Measurements from ENCODE around the gene GTF2B.
"Not testable (repeated sequence)": the region's sequence is repeated elsewhere in the genome, so short reads cannot be mapped to it uniquely, and the experiment has no call there.

GTF2B gene, protein sequence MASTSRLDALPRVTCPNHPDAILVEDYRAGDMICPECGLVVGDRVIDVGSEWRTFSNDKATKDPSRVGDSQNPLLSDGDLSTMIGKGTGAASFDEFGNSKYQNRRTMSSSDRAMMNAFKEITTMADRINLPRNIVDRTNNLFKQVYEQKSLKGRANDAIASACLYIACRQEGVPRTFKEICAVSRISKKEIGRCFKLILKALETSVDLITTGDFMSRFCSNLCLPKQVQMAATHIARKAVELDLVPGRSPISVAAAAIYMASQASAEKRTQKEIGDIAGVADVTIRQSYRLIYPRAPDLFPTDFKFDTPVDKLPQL

GRCh38 chr1:88891318-88891950 is at the start of gene GTF2B:
Gene GTF2B (minus strand): TSS chr1:88891567. CDS start chr1:88891499, 68 bp downstream.
- peak; percentile 84 for DNase-seq

DNA sequence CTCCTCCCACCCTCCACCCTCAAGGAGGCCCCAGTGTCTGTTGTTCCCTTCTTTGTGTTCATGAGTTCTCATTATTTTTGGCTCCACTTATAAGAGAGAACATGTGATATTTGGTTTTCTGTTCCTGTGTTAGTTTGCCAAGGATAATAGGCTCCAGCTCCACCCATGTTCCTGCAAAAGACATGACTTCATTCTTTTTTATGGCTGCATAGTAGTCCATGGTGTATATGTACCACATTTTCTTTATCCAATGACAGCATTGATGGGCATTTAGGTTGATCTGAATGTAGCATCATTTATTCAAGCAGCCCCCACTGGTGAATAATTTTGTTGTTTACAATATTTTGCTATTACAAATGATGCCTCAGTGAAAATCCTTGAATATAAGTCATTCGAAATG is 47.2 kb upstream of the GTF2B start:
- not testable (repeated sequence) for DNase-seq

DNA sequence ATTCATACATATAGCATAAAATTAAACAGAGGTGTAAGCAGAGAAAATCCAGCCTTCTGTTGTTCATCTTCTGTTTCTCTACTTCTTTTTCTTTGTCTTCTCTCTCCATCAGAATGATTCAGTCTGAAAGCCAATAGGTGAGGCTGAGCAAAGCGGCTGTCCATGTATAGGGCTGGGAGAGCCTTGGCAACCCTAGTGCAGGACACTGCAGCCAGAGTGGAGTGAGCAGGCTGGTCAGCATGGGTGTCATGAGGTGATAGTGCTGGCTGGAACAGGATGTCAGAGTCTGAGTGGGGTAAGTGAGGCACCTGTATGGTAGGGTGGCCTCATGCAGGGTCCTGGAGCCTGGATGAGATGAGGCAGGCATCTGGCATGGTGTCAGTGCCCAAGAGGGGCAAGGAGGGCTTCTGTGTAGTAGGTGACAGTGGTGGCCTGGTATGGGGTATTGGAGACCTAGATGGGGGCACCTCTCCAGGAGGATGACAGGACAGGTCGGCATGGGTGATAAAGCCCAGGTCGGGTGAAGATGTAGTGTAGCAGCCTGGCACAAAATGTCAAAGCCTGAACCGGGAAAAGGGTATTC is 45.5 kb upstream of the GTF2B start:
- no peak for DNase-seq

DNA sequence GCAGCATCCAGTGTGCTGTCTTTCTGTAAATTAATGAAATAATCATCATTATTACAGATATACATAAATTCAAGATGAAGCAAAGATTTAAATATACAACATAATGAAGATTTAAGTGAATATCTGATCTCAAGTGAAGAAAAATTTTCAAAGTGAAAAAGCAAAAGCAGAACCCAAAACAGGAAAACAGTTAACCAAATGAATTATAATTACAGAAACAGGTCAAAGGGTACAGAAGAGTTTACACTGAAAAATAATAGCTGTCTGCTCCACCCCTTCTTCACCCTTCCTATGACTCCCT is 44.8 kb upstream of the GTF2B start:
- no peak for DNase-seq

DNA sequence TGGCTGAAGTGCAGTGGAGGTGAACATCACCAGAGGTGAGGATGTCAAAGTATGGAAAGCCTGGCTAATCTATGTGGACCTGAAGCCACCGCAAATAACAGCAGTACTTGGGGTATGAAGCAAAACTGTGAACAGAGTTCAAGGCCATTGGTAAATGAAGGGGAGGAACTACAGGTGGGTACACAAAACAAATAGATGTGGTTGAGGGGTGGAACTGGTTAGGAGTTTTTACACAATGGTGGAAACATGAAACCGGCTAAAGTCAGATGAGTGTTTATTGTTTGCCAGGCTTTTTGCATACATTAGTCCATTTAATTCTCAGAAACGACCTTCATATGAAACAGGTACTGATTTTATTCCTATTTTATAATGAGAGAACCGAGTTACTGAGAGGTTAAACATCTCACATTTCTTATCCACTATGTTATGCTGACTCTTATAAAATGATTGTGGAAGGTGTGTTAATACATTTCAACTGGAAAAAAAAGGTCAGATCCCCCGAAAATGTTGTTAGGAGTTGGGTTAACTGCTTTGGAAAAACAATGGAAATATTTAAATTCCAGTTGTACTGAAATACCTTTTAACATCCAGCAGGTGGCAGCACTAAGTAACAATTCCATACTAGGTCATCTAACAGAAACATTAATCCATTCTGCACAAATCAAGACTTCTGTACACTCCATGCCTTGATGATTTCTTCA is 44.3 kb upstream of the GTF2B start:
- no peak for DNase-seq

DNA sequence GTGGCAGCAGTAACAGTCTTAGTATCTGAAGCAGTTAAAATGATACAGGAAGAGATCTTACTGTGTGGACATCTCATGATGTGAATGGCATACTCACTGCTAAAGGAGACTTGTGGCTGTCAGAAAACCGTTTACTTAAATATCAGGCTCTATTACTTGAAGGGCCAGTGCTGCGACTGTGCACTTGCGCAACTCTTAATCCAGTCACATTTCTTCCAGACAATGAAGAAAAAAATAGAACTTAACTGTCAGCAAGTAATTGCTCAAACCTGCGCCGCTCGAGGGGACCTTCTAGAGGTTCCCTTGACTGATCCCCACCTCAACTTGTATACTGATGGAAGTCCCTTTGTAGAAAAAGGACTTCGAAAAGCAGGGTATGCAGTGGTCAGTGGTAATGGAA is 38.8 kb upstream of the GTF2B start:
- DNase-seq, result not testable (repeated sequence)

DNA sequence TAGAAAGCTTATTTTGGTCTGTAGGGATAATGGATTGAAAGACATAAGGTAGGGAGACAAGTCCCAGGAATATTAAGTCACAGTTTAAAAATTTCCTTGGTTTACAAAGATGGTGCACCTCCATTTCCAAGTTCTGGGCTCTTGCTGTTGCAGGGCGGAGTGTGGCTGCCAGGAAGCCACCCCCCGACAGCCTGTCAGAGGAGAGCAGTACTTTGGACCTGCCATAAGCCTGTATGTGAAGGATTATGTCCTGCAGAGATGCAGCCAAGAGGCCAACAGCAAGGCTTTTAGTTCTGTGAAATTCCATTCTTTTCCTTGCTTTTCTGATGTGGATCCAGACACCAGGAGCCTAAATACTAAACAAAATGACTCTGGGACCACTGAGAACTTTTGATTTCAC is 31.9 kb upstream of the GTF2B start:
- DNase-seq, result no peak

GRCh38 chr1:88922214-88922613 is 30.8 kb upstream of the GTF2B start:
- no peak for DNase-seq

DNA sequence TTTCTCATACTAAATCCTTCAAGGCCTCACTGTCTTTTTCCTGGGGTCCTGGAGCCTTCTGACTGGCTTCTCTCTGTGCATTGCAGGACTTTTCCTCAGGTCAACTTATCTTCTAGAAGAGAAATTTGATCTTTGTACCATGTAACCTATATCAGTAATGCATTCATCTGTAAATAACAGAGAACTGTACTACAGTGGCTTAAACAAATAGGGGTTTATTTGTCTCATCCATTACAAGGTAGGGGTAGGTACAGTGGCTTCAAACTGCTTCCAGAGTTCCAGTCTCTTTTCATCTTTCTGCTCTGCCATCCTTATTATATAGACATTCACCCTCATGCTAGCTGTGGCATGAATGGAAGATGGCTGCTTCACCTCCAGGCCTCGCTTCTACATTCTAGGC is 29.5 kb upstream of the GTF2B start:
- DNase-seq, result no peak

DNA sequence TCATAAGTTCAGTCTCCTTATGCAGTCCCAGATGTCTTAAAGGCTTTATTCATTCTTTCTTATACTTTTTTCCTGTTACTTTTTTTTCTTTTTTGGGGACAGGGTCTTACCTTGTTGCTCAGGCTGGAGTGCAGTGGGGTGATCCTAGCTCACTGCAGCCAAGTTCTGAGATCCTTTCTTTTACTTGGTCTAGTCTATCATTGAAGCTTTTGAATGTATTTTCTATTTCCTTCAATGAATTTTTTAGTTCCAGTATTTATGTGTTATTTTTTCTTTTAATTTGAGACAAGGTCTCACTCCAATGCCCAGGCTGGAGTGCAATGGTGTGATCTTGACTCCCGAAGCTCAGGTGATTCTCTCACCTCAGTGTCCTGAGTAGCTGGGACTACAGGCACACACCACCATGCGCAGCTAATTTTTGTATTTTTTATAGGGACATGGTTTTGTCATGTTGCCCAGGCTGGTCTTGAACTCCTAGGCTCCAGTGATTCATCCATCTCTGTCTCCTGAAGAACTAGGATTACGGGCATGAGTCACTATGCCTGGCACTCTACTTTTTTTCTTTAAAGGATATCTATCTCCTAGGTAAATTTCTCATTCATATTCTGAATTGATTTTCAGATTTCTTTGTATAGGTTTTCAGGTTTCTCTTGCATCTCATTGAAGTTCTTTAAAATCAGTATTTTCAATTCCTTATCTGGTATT is 26.1 kb upstream of the GTF2B start:
- no peak for DNase-seq

DNA sequence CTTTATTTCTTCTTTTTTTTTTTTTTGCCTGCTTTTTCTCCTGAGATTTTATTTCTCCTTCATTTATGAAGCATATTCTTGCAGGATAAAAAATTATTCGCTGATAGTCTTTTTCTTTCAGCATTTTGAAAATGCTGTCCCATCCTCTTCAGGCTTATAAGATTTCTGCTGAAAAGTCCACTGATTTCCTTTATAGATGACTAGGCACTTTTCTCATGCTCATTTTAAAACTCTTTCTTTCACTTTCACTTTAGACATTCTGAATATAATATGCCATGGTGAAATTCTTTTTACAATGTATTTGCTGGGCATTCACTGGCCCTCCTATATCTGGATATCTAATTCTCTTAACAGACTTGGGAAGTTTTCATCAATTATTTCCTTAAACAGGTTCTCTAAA is 25.5 kb upstream of the GTF2B start:
- DNase-seq, result no peak

- DNase-seq, result not testable (repeated sequence)
Measured at GRCh38 chr1:88911800-88912199, 20.4 kb upstream of the GTF2B start.

GRCh38 chr1:88911161-88911560 is 19.8 kb upstream of the GTF2B start:
- DNase-seq, result no peak

- no peak for DNase-seq
Measured at GRCh38 chr1:88910401-88910800, 19.0 kb upstream of the GTF2B start.

DNA sequence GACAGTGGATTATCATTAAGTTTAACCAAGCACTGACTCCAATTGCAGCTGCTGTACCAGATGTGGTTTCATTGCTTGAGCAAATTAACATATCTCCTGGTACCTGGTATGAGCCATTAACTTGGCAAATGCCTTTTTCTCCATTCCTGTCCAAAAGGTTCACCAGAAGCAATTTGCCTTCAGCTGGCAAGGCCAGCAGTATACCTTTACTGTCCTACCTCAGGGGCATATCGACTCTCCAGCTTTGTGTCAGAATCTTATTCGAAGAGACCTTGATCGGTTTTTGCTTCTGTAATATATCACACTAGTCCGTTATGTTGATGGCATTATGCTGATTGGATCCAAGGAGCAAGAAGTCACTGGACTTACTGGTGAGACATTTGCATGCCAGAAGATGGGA is 9.5 kb upstream of the GTF2B start:
- no peak for DNase-seq

- no peak for DNase-seq
Measured at GRCh38 chr1:88897070-88897730, 5.8 kb upstream of the GTF2B start.

DNA sequence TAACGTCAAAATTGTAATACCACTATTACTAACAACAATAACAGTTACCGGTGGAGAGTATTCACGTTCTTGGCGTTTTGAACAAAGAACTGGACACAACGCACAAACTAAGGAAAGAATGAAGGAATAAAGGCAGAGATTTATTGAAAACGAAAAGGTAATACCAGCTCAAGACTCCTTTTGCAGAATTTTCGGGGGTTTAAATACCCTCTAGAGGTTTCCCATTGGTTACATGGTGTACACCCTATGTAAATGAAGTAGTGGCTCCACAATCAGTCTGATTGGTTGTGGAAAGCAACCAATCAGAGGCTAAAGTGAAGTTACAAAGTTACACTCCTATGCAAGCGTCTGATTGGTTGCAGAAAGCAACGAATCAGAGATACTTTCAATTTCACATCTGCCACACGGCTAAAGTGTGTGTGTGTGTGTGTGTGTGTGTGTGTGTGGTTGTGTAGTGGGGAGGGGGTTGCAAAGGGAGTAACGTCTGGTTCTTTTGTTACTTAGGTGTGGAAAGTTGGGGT is 1.1 kb upstream of the GTF2B start:
- no peak for DNase-seq

- no peak for DNase-seq
Measured at GRCh38 chr1:88891951-88892340, 579 bp upstream of the GTF2B start.

DNA sequence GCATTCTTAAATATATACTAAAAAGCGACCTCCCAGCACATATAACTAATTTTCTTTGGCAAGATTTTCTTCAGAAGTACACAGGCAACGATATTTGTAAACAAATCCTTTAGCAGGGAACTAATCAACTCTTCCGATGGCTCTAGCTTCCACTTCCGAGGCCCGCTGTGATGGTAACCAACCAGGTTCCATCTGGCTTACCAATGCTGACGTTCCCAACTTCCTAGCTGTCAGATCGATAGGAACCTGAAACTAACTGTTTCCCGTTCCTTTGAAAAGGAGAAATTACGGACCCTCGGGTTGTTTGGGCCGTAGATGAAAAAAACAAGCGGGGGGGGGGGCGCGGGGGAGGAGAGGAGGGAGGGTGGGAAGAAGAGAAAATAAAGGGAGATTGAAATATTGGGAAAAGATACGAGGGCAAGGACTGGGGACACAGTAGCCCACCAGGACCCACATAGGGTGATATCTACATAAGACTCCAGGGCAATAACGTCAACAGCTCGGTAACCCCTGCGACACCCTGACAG is 513 bp downstream of the GTF2B start:
- no peak for DNase-seq

DNA sequence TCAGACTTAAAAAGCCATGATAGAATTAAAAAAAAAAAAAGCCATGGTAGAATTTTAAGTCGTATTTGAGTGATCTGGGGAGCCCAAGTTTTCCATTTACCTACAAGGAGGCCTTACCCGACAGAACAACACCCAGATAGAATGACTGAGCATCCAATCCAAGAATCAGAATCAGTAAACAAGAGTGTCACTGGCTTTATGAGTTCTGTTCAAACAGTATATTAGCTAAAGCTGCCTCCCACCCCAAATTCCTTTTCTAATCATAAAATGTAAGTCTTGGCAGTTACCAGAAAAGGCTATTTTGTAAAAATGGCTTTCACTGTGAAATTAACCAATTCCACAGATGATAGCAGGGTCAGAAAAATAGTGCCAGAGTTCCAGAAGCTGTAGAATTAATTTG is 1.2 kb downstream of the GTF2B start:
- DNase-seq, result no peak

DNA sequence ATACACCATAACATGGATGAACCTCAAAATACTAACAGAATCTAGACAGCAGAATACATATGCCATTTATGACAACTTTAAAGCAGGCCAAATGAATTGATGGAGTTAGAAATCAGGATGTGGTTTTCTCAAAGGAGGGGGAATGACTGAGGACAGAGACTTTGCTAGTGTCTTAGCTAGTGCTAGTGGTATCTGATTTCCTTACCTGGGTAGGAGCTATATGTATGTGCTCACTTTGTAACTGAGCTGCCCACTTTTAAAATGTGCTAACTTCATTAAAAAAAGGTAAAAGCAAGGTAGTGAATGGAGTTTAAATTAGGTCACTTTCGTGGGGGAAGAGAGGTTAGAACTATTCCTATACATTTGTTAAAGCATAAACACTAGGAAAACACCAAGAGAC is 2.6 kb downstream of the GTF2B start:
- no peak for DNase-seq

GRCh38 chr1:88885933-88886332 is 5.4 kb downstream of the GTF2B start:
- DNase-seq, result no peak
